ENCODE results near the gene TTC34. TPM values are rescaled to one million over a fixed set of nuclear protein-coding genes. Genes with fewer than 3 reads are reported as not detected.

The TTC34 gene
- total and polyA plus RNA-seq, 10 of the 15 experiments (the other 5 are each of a cell fraction or from before 2014, with no cell fraction given): 0.03 to 0.49 (median 0.05) TPM; not detected in 2

GRCh38 chr1:2609319-2610035 is 192.0 kb downstream of the TTC34 start:
- Histone ChIP-seq H3K4me1 (ENCODE audit: control insufficient read depth, insufficient read depth, low read length) (no peaks in the 10 kb centered on the region), H3K36me3 (ENCODE audit: control insufficient read depth in 2 of 2, insufficient read depth in 2 of 2, low read length in 1 of 2) (no peaks in the 10 kb centered on the region), H3K27me3 (replicated peaks in 1 of 2; ENCODE audit: control insufficient read depth in 2 of 2, insufficient read depth in 2 of 2, low read length in 1 of 2) (no peaks in the 10 kb centered on the region), H3K4me3 (no peak overlapping the region), H2AFZ (ENCODE audit: control insufficient read depth, low read depth, low read length) (no peak overlapping the region), H3K4me2 (ENCODE audit: control insufficient read depth, insufficient read depth) (no peak overlapping the region), H3K9ac (ENCODE audit: control insufficient read depth, insufficient read depth, low read length) (no peak overlapping the region), H3K9me3 (replicated peaks; ENCODE audit: control insufficient read depth, insufficient read depth, low read length) (no peaks in the 10 kb centered on the region; the same call in 2 of the 3 replicates), H3K79me2 (ENCODE audit: control insufficient read depth, insufficient read depth, low read length) (no peaks in the 10 kb centered on the region), H4K20me1 (ENCODE audit: control insufficient read depth, insufficient read depth) (no peaks in the 10 kb centered on the region), H3K27ac (ENCODE audit: control insufficient read depth, insufficient read depth) (no peak overlapping the region)
- intact Hi-C loops (cut with micrococcal nuclease; ENCODE audit: unreplicated experiment) (no loop called here), in situ Hi-C loops (cut with MboI) (no loop called here)
- DNase-seq (ENCODE audit: low read depth, low spot score) (no peak), ATAC-seq (no peak), FAIRE-seq (no peak)
- WGBS (ENCODE audit: insufficient coverage, insufficient replicate concordance, low lambda C conversion rate, missing lambda C conversion rate): 51% methylated on average over 34 of the region's 34 CpGs
- CTCF ChIA-PET: interaction anchor here (0.6 kb wide), 1 partner anchor 250 kb away, joined by 3 read pairs; no protein-coding TSS in a partner anchor
- no TSS peak for BruUV-seq (replicated peaks)
- RAD21 ChIA-PET (ENCODE audit: unreplicated experiment): no interaction called here
- POLR2A ChIA-PET: interaction anchor here (0.5 kb wide), 1 partner anchor 111 kb away, joined by 4 read pairs; no protein-coding TSS in a partner anchor
- SMC1A ChIA-PET (ENCODE audit: uncharacterized antibody, unreplicated experiment): no interaction called here
- TF ChIP-seq YBX1 (IDR thresholded peaks at IDR 0.05) (no peak), YY1 (IDR thresholded peaks at IDR 0.05; ENCODE audit: low read depth, low read length) (no peak), NR2F1 (conservative IDR thresholded peaks at IDR 0.05) (no peak), STAT3 (IDR thresholded peaks at IDR 0.05; ENCODE audit: low read depth, low read length) (no peak), NFXL1 (IDR thresholded peaks at IDR 0.05; ENCODE audit: borderline replicate concordance) (no peak), MYC (IDR thresholded peaks at IDR 0.05; ENCODE audit: insufficient read depth, insufficient read length, insufficient replicate concordance, low read length, severe bottlenecking) (no peak), SMAD1 (IDR thresholded peaks at IDR 0.05; ENCODE audit: low read depth, partially characterized antibody) (no peak), MEF2B (IDR thresholded peaks at IDR 0.05; ENCODE audit: partially characterized antibody, poor library complexity, severe bottlenecking) (no peak), CBX5 (IDR thresholded peaks at IDR 0.05; ENCODE audit: low read depth) (no peak)
- TF ChIP-seq, protein P1, sequence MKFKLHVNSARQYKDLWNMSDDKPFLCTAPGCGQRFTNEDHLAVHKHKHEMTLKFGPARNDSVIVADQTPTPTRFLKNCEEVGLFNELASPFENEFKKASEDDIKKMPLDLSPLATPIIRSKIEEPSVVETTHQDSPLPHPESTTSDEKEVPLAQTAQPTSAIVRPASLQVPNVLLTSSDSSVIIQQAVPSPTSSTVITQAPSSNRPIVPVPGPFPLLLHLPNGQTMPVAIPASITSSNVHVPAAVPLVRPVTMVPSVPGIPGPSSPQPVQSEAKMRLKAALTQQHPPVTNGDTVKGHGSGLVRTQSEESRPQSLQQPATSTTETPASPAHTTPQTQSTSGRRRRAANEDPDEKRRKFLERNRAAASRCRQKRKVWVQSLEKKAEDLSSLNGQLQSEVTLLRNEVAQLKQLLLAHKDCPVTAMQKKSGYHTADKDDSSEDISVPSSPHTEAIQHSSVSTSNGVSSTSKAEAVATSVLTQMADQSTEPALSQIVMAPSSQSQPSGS (IDR thresholded peaks at IDR 0.05; ENCODE audit: low read length): no peak
- TF ChIP-seq, protein P2, sequence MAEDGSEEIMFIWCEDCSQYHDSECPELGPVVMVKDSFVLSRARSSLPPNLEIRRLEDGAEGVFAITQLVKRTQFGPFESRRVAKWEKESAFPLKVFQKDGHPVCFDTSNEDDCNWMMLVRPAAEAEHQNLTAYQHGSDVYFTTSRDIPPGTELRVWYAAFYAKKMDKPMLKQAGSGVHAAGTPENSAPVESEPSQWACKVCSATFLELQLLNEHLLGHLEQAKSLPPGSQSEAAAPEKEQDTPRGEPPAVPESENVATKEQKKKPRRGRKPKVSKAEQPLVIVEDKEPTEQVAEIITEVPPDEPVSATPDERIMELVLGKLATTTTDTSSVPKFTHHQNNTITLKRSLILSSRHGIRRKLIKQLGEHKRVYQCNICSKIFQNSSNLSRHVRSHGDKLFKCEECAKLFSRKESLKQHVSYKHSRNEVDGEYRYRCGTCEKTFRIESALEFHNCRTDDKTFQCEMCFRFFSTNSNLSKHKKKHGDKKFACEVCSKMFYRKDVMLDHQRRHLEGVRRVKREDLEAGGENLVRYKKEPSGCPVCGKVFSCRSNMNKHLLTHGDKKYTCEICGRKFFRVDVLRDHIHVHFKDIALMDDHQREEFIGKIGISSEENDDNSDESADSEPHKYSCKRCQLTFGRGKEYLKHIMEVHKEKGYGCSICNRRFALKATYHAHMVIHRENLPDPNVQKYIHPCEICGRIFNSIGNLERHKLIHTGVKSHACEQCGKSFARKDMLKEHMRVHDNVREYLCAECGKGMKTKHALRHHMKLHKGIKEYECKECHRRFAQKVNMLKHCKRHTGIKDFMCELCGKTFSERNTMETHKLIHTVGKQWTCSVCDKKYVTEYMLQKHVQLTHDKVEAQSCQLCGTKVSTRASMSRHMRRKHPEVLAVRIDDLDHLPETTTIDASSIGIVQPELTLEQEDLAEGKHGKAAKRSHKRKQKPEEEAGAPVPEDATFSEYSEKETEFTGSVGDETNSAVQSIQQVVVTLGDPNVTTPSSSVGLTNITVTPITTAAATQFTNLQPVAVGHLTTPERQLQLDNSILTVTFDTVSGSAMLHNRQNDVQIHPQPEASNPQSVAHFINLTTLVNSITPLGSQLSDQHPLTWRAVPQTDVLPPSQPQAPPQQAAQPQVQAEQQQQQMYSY (CRISPR knock-in tag; IDR thresholded peaks at IDR 0.05): no peak
- TF ChIP-seq, protein P3, sequence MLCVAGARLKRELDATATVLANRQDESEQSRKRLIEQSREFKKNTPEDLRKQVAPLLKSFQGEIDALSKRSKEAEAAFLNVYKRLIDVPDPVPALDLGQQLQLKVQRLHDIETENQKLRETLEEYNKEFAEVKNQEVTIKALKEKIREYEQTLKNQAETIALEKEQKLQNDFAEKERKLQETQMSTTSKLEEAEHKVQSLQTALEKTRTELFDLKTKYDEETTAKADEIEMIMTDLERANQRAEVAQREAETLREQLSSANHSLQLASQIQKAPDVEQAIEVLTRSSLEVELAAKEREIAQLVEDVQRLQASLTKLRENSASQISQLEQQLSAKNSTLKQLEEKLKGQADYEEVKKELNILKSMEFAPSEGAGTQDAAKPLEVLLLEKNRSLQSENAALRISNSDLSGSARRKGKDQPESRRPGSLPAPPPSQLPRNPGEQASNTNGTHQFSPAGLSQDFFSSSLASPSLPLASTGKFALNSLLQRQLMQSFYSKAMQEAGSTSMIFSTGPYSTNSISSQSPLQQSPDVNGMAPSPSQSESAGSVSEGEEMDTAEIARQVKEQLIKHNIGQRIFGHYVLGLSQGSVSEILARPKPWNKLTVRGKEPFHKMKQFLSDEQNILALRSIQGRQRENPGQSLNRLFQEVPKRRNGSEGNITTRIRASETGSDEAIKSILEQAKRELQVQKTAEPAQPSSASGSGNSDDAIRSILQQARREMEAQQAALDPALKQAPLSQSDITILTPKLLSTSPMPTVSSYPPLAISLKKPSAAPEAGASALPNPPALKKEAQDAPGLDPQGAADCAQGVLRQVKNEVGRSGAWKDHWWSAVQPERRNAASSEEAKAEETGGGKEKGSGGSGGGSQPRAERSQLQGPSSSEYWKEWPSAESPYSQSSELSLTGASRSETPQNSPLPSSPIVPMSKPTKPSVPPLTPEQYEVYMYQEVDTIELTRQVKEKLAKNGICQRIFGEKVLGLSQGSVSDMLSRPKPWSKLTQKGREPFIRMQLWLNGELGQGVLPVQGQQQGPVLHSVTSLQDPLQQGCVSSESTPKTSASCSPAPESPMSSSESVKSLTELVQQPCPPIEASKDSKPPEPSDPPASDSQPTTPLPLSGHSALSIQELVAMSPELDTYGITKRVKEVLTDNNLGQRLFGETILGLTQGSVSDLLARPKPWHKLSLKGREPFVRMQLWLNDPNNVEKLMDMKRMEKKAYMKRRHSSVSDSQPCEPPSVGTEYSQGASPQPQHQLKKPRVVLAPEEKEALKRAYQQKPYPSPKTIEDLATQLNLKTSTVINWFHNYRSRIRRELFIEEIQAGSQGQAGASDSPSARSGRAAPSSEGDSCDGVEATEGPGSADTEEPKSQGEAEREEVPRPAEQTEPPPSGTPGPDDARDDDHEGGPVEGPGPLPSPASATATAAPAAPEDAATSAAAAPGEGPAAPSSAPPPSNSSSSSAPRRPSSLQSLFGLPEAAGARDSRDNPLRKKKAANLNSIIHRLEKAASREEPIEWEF (IDR thresholded peaks at IDR 0.05; ENCODE audit: insufficient replicate concordance, low read depth, low read length): no peak

Measured in GM12878 (cell line).